Measurements from ENCODE around the gene CSNK1E.

DNA sequence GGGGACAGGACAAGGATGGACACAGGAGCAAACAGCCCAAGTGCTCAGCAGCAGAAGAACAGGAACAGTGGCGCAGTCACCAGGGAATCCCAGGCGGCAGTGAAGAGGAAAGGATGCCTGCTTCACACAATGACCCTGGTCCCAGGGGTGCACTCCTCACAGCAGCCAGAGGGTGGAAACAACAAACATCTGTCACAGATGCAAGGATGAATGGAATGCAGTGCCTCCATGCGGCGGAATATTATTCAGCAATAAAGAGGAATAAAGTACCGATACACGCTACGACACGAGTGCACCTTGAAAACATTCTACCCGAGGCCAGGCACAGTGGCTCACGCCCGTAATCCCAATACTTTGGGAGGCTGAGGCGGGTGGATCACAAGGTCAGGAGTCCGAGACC lies 12.7 kb downstream of the CSNK1E start:
- TF ChIP-seq EZH2 (IDR thresholded peaks at IDR 0.05; ENCODE audit: borderline replicate concordance, low read depth, low read length, poor library complexity, severe bottlenecking), result no peak
- TF ChIP-seq, protein P1, sequence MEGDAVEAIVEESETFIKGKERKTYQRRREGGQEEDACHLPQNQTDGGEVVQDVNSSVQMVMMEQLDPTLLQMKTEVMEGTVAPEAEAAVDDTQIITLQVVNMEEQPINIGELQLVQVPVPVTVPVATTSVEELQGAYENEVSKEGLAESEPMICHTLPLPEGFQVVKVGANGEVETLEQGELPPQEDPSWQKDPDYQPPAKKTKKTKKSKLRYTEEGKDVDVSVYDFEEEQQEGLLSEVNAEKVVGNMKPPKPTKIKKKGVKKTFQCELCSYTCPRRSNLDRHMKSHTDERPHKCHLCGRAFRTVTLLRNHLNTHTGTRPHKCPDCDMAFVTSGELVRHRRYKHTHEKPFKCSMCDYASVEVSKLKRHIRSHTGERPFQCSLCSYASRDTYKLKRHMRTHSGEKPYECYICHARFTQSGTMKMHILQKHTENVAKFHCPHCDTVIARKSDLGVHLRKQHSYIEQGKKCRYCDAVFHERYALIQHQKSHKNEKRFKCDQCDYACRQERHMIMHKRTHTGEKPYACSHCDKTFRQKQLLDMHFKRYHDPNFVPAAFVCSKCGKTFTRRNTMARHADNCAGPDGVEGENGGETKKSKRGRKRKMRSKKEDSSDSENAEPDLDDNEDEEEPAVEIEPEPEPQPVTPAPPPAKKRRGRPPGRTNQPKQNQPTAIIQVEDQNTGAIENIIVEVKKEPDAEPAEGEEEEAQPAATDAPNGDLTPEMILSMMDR (conservative IDR thresholded peaks at IDR 0.05; ENCODE audit: low read depth, low read length), result no peak
